HCT116 (cell line): ENCODE results near the gene TNFRSF12A. TPM values are rescaled to one million over a fixed set of nuclear protein-coding genes. Genes with fewer than 3 reads are reported as not detected.

Experiments used
- ATAC-seq: fragments of 200-7000 bp; cut with Tn5 transposase; 2 replicates; pipeline ENCODE4 v1.9.1; 2020; ENCODE audit warnings: mild to moderate bottlenecking, moderate library complexity
- BruUV-seq: library from RNA; stranded (reverse); fragments of 400-500 nt; replicated peaks from 2 replicates; lab custom pipeline; 2021; lab: Mats Ljungman, UMichigan
- CTCF ChIA-PET: fragments of 300-600 bp; sonication (Branson Sonifier 250); formaldehyde crosslinking; loops from one replicate; lab custom pipeline; 2021; ENCODE audit warnings: antibody characterized with exemption; lab: Charles Lee
- POLR2A ChIA-PET: fragments of 300-600, 350-600 bp; sonication (Branson Sonifier 250); formaldehyde crosslinking; loops from one replicate; lab custom pipeline; 2021; ENCODE audit warnings: antibody characterized with exemption; lab: Charles Lee
- RAD21 ChIA-PET, 2 experiments: fragments of 300-600 bp; sonication (Branson Sonifier 250); formaldehyde crosslinking; loops; one replicate each; lab custom pipeline; 2023; ENCODE audit warnings: low total read pairs in 2 of 2; ENCODE audit not compliant: uncharacterized antibody in 2 of 2, unreplicated experiment in 2 of 2, low non-redundant PET in 1 of 2; lab: Charles Lee
- DNase-seq: peaks from one replicate; pipeline ENCODE4 v3.0.0-alpha.2; 2010; ENCODE audit warnings: low read depth, low spot score
- H2AFZ ChIP-seq: fragments of 200-600 bp; shearing (Covaris generic), sonication (generic); 2 replicates; pipeline ENCODE4 v1.6.1; 2017; ENCODE audit warnings: low read depth, mixed run types, mixed read lengths, antibody characterized with exemption, low read length; ENCODE audit not compliant: poor library complexity, severe bottlenecking
- H3K27ac ChIP-seq: 2 replicates; pipeline ENCODE4 v1.5.1; 2012; ENCODE audit warnings: low read depth, low read length
- H3K27me3 ChIP-seq: fragments of 200-600 bp; sonication (generic); 2 replicates; pipeline ENCODE4 v1.6.1; 2016; ENCODE audit warnings: mixed run types, low read length, mixed read lengths; ENCODE audit not compliant: insufficient read depth
- H3K36me3 ChIP-seq, 2 experiments: fragments of 200-500 bp in 1 of 2; fragments of 200-600 bp in 1 of 2; sonication (Bioruptor generic) in 1 of 2; sonication (generic) in 1 of 2; 2 replicates each; pipeline versions ENCODE4 v1.5.1 to v1.6.1; 2014 to 2016; ENCODE audit warnings: low read length in 2 of 2, inconsistent platforms in 1 of 2, mixed read lengths in 1 of 2, mixed run types in 1 of 2; ENCODE audit not compliant: insufficient read depth in 2 of 2, control insufficient read depth in 1 of 2
- H3K4me1 ChIP-seq, 2 experiments: fragments of 200-600 bp in 1 of 2; sonication (generic) in 1 of 2; 2 replicates each; pipeline versions ENCODE4 v1.5.1 to v1.6.1; 2012 to 2017; ENCODE audit warnings: low read length in 2 of 2, inconsistent platforms in 1 of 2, mild to moderate bottlenecking in 1 of 2, mixed read lengths in 1 of 2, mixed run types in 1 of 2, moderate library complexity in 1 of 2; ENCODE audit not compliant: insufficient read depth in 2 of 2, control insufficient read depth in 1 of 2
- H3K4me2 ChIP-seq: fragments of 200-600 bp; sonication (generic); 2 replicates; pipeline ENCODE4 v1.6.1; 2017; ENCODE audit warnings: mixed run types, low read length, mixed read lengths
- H3K4me3 ChIP-seq, 2 experiments: fragments of 200-600 bp in 1 of 2; sonication (generic) in 1 of 2; replicated peaks in 1 of 2; 2 replicates each; pipeline ENCODE4 v1.5.1; 2011 to 2016; ENCODE audit warnings: low read length in 2 of 2, control low read depth in 1 of 2, low read depth in 1 of 2, mild to moderate bottlenecking in 1 of 2, mixed read lengths in 1 of 2, mixed run types in 1 of 2
- H3K79me2 ChIP-seq: fragments of 200-600 bp; sonication (generic); 2 replicates; pipeline ENCODE4 v1.6.1; 2017; ENCODE audit warnings: mild to moderate bottlenecking, mixed run types, low read length, moderate library complexity, mixed read lengths; ENCODE audit not compliant: insufficient read depth
- H3K9ac ChIP-seq: fragments of 200-600 bp; sonication (generic); 2 replicates; pipeline ENCODE4 v1.6.1; 2016; ENCODE audit warnings: low read length, mixed read lengths
- H3K9me2 ChIP-seq: fragments of 200-600 bp; sonication (generic), shearing (Covaris generic); 2 replicates; pipeline ENCODE4 v1.6.1; 2017; ENCODE audit warnings: mixed run types, mild to moderate bottlenecking, moderate library complexity; ENCODE audit not compliant: insufficient read depth
- H3K9me3 ChIP-seq, 2 experiments: fragments of 200-500 bp in 1 of 2; fragments of 200-600 bp in 1 of 2; sonication (Bioruptor generic) in 1 of 2; sonication (generic) in 1 of 2; 2 replicates each; pipeline ENCODE4 v1.6.1; 2014 to 2017; ENCODE audit warnings: low read length in 2 of 2, mixed read lengths in 2 of 2, inconsistent platforms in 1 of 2, low read depth in 1 of 2, mild to moderate bottlenecking in 1 of 2, mixed run types in 1 of 2, moderate library complexity in 1 of 2; ENCODE audit not compliant: control insufficient read depth in 1 of 2, insufficient read depth in 1 of 2
- H4K20me1 ChIP-seq: fragments of 200-600 bp; sonication (generic), shearing (Covaris generic); 2 replicates; pipeline ENCODE4 v1.6.1; 2017; ENCODE audit warnings: mixed run types, mild to moderate bottlenecking, moderate library complexity; ENCODE audit not compliant: insufficient read depth
- ATF3 ChIP-seq: IDR thresholded peaks from 2 replicates; pipeline ENCODE4 v1.6.1; 2012
- CEBPB ChIP-seq: IDR thresholded peaks from 2 replicates; pipeline ENCODE4 v1.6.1; 2012; ENCODE audit warnings: low read depth
- CTCF ChIP-seq, 3 experiments: fragments of 200-600 bp in 1 of 3; sonication (generic) in 1 of 3; IDR thresholded peaks in 2 of 3; conservative IDR thresholded peaks in 1 of 3; 2 replicates each; pipeline ENCODE4 v1.5.1; 2012 to 2017; ENCODE audit warnings: low read depth in 2 of 3, low read length in 2 of 3, antibody characterized with exemption in 1 of 3, borderline replicate concordance in 1 of 3, control low read depth in 1 of 3, mild to moderate bottlenecking in 1 of 3, mixed read lengths in 1 of 3, mixed run types in 1 of 3, moderate library complexity in 1 of 3; ENCODE audit not compliant: insufficient read depth in 1 of 3
- EZH2 ChIP-seq: fragments of 200-600 bp; sonication (generic); IDR thresholded peaks from 2 replicates; pipeline ENCODE4 v1.6.1; 2017; ENCODE audit warnings: antibody characterized with exemption, mixed run types
- FOSL1 ChIP-seq: IDR thresholded peaks from 2 replicates; pipeline ENCODE4 v1.6.1; 2012; ENCODE audit warnings: low read depth
- POLR2AphosphoS5 ChIP-seq: IDR thresholded peaks from 2 replicates; pipeline ENCODE4 v1.6.1; 2011; ENCODE audit warnings: mild to moderate bottlenecking, low read depth, low read length, moderate library complexity
- RAD21 ChIP-seq: IDR thresholded peaks from 2 replicates; pipeline ENCODE4 v1.6.1; 2012; ENCODE audit warnings: low read depth, mild to moderate bottlenecking
- SRF ChIP-seq: IDR thresholded peaks from 2 replicates; pipeline ENCODE4 v1.6.1; 2012; ENCODE audit warnings: low read depth
- TCF7L2 ChIP-seq: IDR thresholded peaks from 2 replicates; pipeline ENCODE4 v1.7.0; 2011; ENCODE audit warnings: borderline replicate concordance, inconsistent platforms; ENCODE audit not compliant: insufficient read depth, insufficient read length; ENCODE audit errors: extremely low read depth
- ZBTB33 ChIP-seq: IDR thresholded peaks from 2 replicates; pipeline ENCODE4 v1.6.1; 2011; ENCODE audit warnings: mild to moderate bottlenecking, low read length, moderate library complexity; ENCODE audit not compliant: insufficient replicate concordance; ENCODE audit errors: extremely low read depth
- ZNF274 ChIP-seq: fragments of 200-500 bp; sonication (Bioruptor generic); IDR thresholded peaks from 2 replicates; pipeline ENCODE4 v1.6.1; 2014; ENCODE audit warnings: mild to moderate bottlenecking, low read depth, low read length, inconsistent platforms
- intact Hi-C: fragments of 100-400 bp; cut with micrococcal nuclease; formaldehyde crosslinking; loops from 2 replicates; pipeline ENCODE4 v1.10.0; 2022
- total RNA-seq: library from RNA; stranded (reverse); gene quantifications from one replicate; pipeline ENCODE4 v1.2.1, GENCODE V29; 2021; ENCODE audit not compliant: unreplicated experiment

TNFRSF12A gene
- total RNA-seq, 1 experiment from 2014 or later: 188 TPM

- intact Hi-C loops: no loop called here
- no peaks in the 10 kb centered on the region for H3K9me2 ChIP-seq
- ATAC-seq (no peak), DNase-seq (no peak)
- no peak for TF ChIP-seq ZNF274
- no peak for TF ChIP-seq TCF7L2
- no peak for TF ChIP-seq FOSL1
- no peak for TF ChIP-seq ZBTB33
- TF ChIP-seq SRF: no peak
- TF ChIP-seq RAD21: no peak
- TF ChIP-seq ATF3: no peak
- TF ChIP-seq CTCF (IDR thresholded peaks at IDR 0.05 in 2 of 3, conservative IDR thresholded peaks at IDR 0.05 in 1 of 3; ENCODE audit: borderline replicate concordance in 1 of 3, insufficient read depth in 1 of 3, low read depth in 2 of 3, low read length in 2 of 3): no peak
- TF ChIP-seq EZH2: no peak
- TF ChIP-seq POLR2AphosphoS5: no peak
- TF ChIP-seq CEBPB: no peak
- ChIA-PET CTCF (no interaction called here), RAD21 (no interaction called here), POLR2A (no interaction called here)
- no peak overlapping the region for H3K4me3 ChIP-seq
- no TSS peak for BruUV-seq
- H3K9ac ChIP-seq: no peak overlapping the region
- H3K4me1 ChIP-seq: peaks cover 11 to 28% of the 10 kb centered on the region in 2 experiments
- H3K79me2 ChIP-seq: no peaks in the 10 kb centered on the region
- no peaks in the 10 kb centered on the region for H3K27me3 ChIP-seq
- no peaks in the 10 kb centered on the region for H4K20me1 ChIP-seq
- no peaks in the 10 kb centered on the region for H3K9me3 ChIP-seq
- no peak overlapping the region for H3K4me2 ChIP-seq
- H3K36me3 ChIP-seq: no peaks in the 10 kb centered on the region
- H2AFZ ChIP-seq: no peak overlapping the region
- no peak overlapping the region for H3K27ac ChIP-seq
Measured at GRCh38 chr16:2992383-2993081, 27.6 kb upstream of the TNFRSF12A start.
